ENCODE measurements around the gene EDA. TPM values are rescaled to one million over a fixed set of nuclear protein-coding genes. Genes with fewer than 3 reads are reported as not detected.

Gene EDA
- total and polyA plus RNA-seq, 2 of the 13 experiments (the other 11 are each of a cell fraction or from before 2014, with no cell fraction given) = 8.8 to 11.2 TPM

DNA sequence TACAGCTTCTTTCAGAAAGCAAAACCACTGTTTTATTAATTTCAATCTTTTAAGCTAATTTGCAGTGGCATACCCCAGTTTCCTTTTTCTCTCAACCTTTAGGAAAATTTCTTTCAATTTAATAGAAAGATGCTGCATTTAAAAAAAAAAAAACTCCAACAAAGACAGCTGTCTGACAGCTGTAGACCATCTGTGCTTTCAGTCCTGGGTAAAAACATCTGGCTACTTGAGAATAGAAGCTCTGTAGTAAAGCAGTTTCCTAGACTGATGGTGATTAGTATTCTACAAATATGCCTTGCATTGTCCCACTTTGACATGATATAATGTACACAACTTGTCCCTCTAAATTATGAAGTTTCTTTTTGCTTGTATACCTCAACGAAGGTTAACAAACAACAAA lies 197.8 kb downstream of the EDA start:
- no peaks in the 10 kb centered on the region for H3K9me3 ChIP-seq (ENCODE audit: low read length)
- no peak overlapping the region for H2AFZ ChIP-seq (ENCODE audit: low read length)
- no peak overlapping the region for H3K4me3 ChIP-seq (replicated peaks in 1 of 3; ENCODE audit: insufficient read depth in 1 of 3, low read depth in 2 of 3, low read length in 3 of 3)
- no peaks in the 10 kb centered on the region for H3K4me1 ChIP-seq (ENCODE audit: insufficient read depth, low read length)
- FAIRE-seq (no peak), DNase-seq (ENCODE audit: low spot score) (no peak), ATAC-seq (no peak)
- H3K36me3 ChIP-seq (replicated peaks in 1 of 2; ENCODE audit: control insufficient read depth in 1 of 2, insufficient read depth in 2 of 2, low read length in 2 of 2) = no peaks in the 10 kb centered on the region
- CTCF ChIA-PET (ENCODE audit: low intra/inter-chr PET ratio, low total read pairs) = no interaction called here
- POLR2A ChIA-PET = no interaction called here
- in situ Hi-C loops (cut with HindIII; ENCODE audit: extremely low pct_ligation_motif_present, low pct_unique_long_range_greater_than_20kb) (no loop called here), intact Hi-C loops (cut with micrococcal nuclease; ENCODE audit: unreplicated experiment) (no loop called here)
- H3K4me2 ChIP-seq (ENCODE audit: low read depth, low read length) = no peak overlapping the region
- no peaks in the 10 kb centered on the region for H3K79me2 ChIP-seq (ENCODE audit: insufficient read depth, low read length)
- BruUV-seq (replicated peaks) = no TSS peak
- no peaks in the 10 kb centered on the region for H4K20me1 ChIP-seq (ENCODE audit: insufficient read depth, low read length)
- TF ChIP-seq ZNF558 (CRISPR knock-in tag; IDR thresholded peaks at IDR 0.05; ENCODE audit: borderline replicate concordance) (no peak), NR2F2 (IDR thresholded peaks at IDR 0.05; ENCODE audit: borderline replicate concordance, low read depth) (no peak), ZNF124 (CRISPR knock-in tag; IDR thresholded peaks at IDR 0.05) (no peak), NR3C1 (CRISPR knock-in tag; IDR thresholded peaks at IDR 0.05) (no peak), ARHGAP35 (CRISPR knock-in tag; IDR thresholded peaks at IDR 0.05; ENCODE audit: borderline replicate concordance) (no peak), ZBTB2 (CRISPR knock-in tag; IDR thresholded peaks at IDR 0.05; ENCODE audit: low read depth) (no peak), ZNF224 (CRISPR knock-in tag; IDR thresholded peaks at IDR 0.05) (no peak), CCDC6 (CRISPR knock-in tag; IDR thresholded peaks at IDR 0.05) (no peak), HNF4G (IDR thresholded peaks at IDR 0.05; ENCODE audit: borderline replicate concordance, low read depth, low read length) (no peak), HNF4G (CRISPR knock-in tag; IDR thresholded peaks at IDR 0.05; ENCODE audit: borderline replicate concordance, low read depth) (no peak), ZNF503 (CRISPR knock-in tag; IDR thresholded peaks at IDR 0.05) (no peak)
- WGBS (ENCODE audit: low lambda C conversion rate) = 100% methylated on average over 1 of the region's 1 CpG
- no peak overlapping the region for H3K27ac ChIP-seq (ENCODE audit: extremely low read length, insufficient read depth, low read length)
- H3K9ac ChIP-seq (ENCODE audit: insufficient read depth, low read depth, low read length) = no peak overlapping the region
- no peaks in the 10 kb centered on the region for H3K27me3 ChIP-seq (ENCODE audit: control insufficient read depth in 1 of 2, insufficient read depth in 2 of 2, low read length in 2 of 2)
